ENCODE measurements around the gene DAGLB. TPM values are rescaled to one million over a fixed set of nuclear protein-coding genes. Genes with fewer than 3 reads are reported as not detected.
"Not testable (repeated sequence)": the region's sequence is repeated elsewhere in the genome, so short reads cannot be mapped to it uniquely, and the experiment has no call there.

Gene DAGLB
- total RNA-seq, 1 donor from 2014 or later, result 27.0 TPM

- DNase-seq (ENCODE audit: extremely low spot score, unreplicated experiment), result no peak
- peaks cover 8% of the 10 kb centered on the region for H3K36me3 Mint-ChIP-seq
- no peak overlapping the region for H3K27ac Mint-ChIP-seq
- peaks cover 6% of the 10 kb centered on the region for H3K9me3 Mint-ChIP-seq
- H3K4me1 Mint-ChIP-seq (ENCODE audit: unreplicated experiment), result no peaks in the 10 kb centered on the region
- H3K27me3 Mint-ChIP-seq, result no peaks in the 10 kb centered on the region
- TF ChIP-seq CTCF (conservative IDR thresholded peaks at IDR 0.05), result no peak
- no peak overlapping the region for H3K4me3 Mint-ChIP-seq
Measured at GRCh38 chr7:6460990-6461584, 13.3 kb upstream of the DAGLB start.

DNA sequence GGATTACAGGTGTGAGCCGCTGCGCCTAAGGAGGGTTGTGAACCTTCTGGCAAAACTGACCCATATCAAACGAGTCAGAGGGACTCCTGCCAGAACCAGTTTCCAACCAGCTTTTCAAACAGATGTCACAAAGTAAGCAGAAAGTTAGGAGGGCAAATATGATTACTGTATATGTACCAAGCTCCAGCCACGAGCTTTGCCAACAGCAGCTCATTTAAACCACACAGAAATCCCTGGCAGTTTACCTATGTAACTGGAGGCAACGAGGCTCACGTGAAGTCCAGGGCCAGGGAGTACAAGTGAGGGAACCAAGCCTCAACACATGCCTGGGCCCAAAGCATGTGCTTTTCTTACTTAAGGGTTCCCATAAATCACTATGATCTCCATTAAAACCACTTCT lies 12.5 kb upstream of the DAGLB start:
- DNase-seq (ENCODE audit: extremely low spot score, unreplicated experiment), result no peak
- H3K4me1 Mint-ChIP-seq (ENCODE audit: unreplicated experiment), result no peaks in the 10 kb centered on the region
- peaks cover under 1% of the 10 kb centered on the region for H3K36me3 Mint-ChIP-seq
- no peak overlapping the region for H3K27ac Mint-ChIP-seq
- no peaks in the 10 kb centered on the region for H3K9me3 Mint-ChIP-seq
- TF ChIP-seq CTCF (conservative IDR thresholded peaks at IDR 0.05), result no peak
- H3K27me3 Mint-ChIP-seq, result no peaks in the 10 kb centered on the region
- H3K4me3 Mint-ChIP-seq, result no peak overlapping the region

GRCh38 chr7:6458676-6459075 lies 10.9 kb upstream of the DAGLB start:
- H3K27me3 Mint-ChIP-seq; H3K9me3 Mint-ChIP-seq; H3K4me1 Mint-ChIP-seq (ENCODE audit: unreplicated experiment); DNase-seq (ENCODE audit: extremely low spot score, unreplicated experiment); H3K4me3 Mint-ChIP-seq; H3K36me3 Mint-ChIP-seq; H3K27ac Mint-ChIP-seq: not testable (repeated sequence)

GRCh38 chr7:6453734-6454133 lies 6.0 kb upstream of the DAGLB start:
- no peak for DNase-seq (ENCODE audit: extremely low spot score, unreplicated experiment)

DNA sequence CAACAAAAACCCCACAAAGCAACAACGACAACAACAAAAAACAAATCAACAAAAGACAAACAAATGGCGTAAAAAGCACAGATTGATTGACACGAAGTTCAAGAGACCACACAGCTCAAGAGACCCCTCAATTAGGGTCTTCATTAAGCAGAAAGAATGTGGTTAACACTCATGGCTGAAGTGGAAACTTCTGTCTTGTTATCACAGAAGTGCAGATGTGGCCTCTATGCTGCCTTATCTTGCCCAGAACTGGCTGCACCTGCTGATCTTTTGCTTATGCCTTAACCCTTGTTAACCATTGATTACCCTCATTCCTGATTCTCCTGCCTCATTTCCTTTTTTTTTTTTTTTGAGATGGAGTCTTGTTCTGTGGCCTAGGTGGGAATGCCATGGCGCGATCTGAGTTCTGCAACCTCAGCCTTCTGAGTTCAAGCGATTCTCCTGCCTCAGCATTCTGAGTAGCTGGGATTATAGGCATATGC lies 3.5 kb upstream of the DAGLB start:
- H3K27me3 Mint-ChIP-seq, result no peaks in the 10 kb centered on the region
- no peaks in the 10 kb centered on the region for H3K36me3 Mint-ChIP-seq
- TF ChIP-seq CTCF (conservative IDR thresholded peaks at IDR 0.05), result no peak

More at GRCh38 chr7:6453734-6454133, 6.0 kb upstream of the DAGLB start:
- no peaks in the 10 kb centered on the region for H3K27me3 Mint-ChIP-seq
- no peaks in the 10 kb centered on the region for H3K9me3 Mint-ChIP-seq
- H3K36me3 Mint-ChIP-seq, result no peaks in the 10 kb centered on the region
- H3K27ac Mint-ChIP-seq, result peak overlapping the region; percentile 52
- H3K4me3 Mint-ChIP-seq, result no peak overlapping the region
- no peaks in the 10 kb centered on the region for H3K4me1 Mint-ChIP-seq (ENCODE audit: unreplicated experiment)
- TF ChIP-seq CTCF (conservative IDR thresholded peaks at IDR 0.05), result no peak

GRCh38 chr7:6450591-6450990 lies 2.8 kb upstream of the DAGLB start:
- not testable (repeated sequence) for H3K4me1 Mint-ChIP-seq (ENCODE audit: unreplicated experiment); H3K4me3 Mint-ChIP-seq; H3K27me3 Mint-ChIP-seq; H3K9me3 Mint-ChIP-seq; DNase-seq (ENCODE audit: extremely low spot score, unreplicated experiment); H3K27ac Mint-ChIP-seq; H3K36me3 Mint-ChIP-seq

More for the DNA sequence above, 3.5 kb upstream of the DAGLB start:
- H3K27ac Mint-ChIP-seq, result peak overlapping the region; percentile 56
- H3K4me1 Mint-ChIP-seq (ENCODE audit: unreplicated experiment), result peaks cover 5% of the 10 kb centered on the region
- no peak for DNase-seq (ENCODE audit: extremely low spot score, unreplicated experiment)
- no peaks in the 10 kb centered on the region for H3K9me3 Mint-ChIP-seq
- peak overlapping the region; percentile 39 for H3K4me3 Mint-ChIP-seq

DNA sequence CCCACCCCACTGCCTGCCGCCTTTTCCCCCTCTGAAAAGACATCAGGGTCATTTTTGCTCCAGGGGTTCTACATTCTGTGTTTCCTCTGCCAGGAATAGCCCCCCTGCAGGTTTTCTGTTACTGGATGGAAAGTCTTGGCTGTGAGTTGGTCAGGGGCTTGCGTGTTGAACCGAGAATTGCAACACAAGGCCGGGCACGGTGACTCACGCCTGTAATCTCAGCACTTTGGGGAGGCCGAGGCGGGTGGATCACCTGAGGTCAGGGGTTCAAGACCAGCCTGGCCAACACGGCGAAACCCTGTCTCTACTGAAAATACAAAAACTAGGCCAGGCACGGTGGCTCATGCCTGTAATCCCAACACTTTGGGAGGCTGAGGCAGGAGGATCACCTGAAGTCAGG lies 2.1 kb upstream of the DAGLB start:
- H3K4me1 Mint-ChIP-seq (ENCODE audit: unreplicated experiment); H3K9me3 Mint-ChIP-seq; DNase-seq (ENCODE audit: extremely low spot score, unreplicated experiment); H3K4me3 Mint-ChIP-seq; H3K27me3 Mint-ChIP-seq; H3K36me3 Mint-ChIP-seq: not testable (repeated sequence)
- H3K27ac Mint-ChIP-seq, result peak overlapping the region; percentile 29

Data from type B pancreatic cell (in vitro differentiated cells).